ENCODE results near the gene SLCO1A2.

SLCO1A2 gene

DNA sequence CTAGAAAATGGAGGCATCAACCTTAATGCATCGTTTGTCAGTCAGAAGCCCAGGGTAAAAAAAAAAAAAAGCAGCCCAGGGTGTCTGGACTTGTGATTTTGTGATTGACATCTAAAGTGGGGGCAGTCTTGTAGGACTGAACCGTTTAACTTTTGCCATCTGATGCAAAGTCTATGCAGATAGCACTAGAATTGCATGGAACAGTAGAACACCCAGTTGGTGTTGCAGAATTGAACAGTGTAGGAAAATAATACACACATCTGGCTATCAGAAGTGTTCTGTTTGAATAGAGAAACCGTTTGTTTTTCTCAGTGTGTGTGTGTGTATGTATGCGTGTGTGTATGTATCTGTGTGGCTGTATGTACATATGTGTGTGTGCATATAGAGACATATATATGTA, 45.0 kb downstream of the SLCO1A2 start:
- TF ChIP-seq, protein P1, sequence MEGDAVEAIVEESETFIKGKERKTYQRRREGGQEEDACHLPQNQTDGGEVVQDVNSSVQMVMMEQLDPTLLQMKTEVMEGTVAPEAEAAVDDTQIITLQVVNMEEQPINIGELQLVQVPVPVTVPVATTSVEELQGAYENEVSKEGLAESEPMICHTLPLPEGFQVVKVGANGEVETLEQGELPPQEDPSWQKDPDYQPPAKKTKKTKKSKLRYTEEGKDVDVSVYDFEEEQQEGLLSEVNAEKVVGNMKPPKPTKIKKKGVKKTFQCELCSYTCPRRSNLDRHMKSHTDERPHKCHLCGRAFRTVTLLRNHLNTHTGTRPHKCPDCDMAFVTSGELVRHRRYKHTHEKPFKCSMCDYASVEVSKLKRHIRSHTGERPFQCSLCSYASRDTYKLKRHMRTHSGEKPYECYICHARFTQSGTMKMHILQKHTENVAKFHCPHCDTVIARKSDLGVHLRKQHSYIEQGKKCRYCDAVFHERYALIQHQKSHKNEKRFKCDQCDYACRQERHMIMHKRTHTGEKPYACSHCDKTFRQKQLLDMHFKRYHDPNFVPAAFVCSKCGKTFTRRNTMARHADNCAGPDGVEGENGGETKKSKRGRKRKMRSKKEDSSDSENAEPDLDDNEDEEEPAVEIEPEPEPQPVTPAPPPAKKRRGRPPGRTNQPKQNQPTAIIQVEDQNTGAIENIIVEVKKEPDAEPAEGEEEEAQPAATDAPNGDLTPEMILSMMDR (IDR thresholded peaks at IDR 0.05): no peak

DNA sequence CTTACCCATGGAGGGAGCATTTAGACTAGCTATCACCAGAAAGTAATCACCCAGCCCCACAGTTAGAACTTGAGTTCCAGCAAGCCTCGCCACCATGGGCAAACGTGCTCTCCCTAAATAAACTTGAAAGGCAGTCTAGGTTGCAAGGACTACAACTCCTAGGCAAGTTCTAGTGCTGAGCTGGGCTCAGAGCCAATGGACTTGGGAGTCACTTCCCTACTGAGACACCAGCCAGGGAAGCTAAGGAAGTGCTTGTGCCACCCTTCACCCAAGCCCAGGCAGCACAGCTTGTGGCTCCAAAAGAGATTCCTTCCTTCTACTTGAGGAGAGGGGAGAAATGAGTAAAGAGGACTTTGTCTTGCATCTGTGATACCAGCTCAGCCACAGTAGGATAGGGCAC, 57.9 kb downstream of the SLCO1A2 start:
- TF ChIP-seq, protein P1 (IDR thresholded peaks at IDR 0.05): no peak

DNA sequence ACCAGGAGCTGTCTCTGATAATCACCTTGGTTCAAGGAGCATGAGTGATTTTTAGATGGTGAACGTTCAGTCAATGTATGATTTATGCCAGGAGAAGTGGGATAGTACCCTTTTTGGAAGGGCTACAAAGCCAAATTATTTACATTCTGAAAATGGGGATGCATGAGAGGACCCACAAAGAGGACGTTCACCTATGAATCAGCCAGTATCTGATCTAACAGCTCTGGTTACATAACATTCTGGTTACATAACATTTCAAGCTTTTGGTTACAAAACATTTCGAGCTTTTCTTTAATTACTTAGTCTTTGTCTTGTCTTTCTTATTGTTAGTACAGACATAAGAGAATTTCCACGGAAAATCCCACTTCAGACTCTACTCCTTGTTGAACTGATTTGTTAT, 68.8 kb downstream of the SLCO1A2 start:
- TF ChIP-seq, protein P1 (IDR thresholded peaks at IDR 0.05): no peak

DNA sequence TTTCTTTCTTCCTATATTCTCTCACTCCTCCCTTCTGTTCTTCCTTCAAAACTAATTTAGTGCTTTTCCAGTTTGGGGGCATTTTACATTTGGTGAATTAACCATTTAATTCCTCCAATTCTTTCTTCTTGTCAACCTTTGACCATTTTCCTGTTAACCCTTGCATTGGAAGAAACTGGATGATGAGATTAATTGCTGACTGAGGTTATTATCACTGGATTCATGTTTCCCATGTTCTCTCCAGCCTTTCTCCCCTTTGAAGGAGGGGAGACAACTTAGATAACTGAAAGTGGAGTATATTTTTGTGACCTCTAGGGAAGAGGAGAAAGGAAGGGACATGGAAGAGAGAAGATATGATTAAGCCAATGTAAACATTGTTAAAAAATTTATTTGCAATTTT, 70.5 kb downstream of the SLCO1A2 start:
- TF ChIP-seq, protein P1 (IDR thresholded peaks at IDR 0.05): no peak

DNA sequence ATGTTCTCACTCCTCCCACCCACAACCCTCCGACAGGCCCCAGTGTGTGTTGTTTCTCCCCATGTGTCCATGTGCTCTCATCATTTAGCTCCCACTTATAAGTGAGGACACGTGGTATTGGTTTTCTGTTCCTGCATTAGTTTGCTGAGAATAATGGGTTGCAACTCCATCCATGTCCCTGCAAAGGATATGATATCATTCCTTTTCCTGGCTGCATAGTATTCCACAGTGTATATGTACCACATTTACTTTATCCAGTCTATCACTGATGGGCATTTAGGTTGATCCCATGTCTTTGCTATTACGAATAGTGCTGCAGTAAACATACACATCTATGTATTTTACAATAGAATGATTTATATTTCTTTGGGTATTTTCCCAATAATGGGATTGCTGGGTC, 77.5 kb downstream of the SLCO1A2 start:
- TF ChIP-seq, protein P1 (IDR thresholded peaks at IDR 0.05): no peak

DNA sequence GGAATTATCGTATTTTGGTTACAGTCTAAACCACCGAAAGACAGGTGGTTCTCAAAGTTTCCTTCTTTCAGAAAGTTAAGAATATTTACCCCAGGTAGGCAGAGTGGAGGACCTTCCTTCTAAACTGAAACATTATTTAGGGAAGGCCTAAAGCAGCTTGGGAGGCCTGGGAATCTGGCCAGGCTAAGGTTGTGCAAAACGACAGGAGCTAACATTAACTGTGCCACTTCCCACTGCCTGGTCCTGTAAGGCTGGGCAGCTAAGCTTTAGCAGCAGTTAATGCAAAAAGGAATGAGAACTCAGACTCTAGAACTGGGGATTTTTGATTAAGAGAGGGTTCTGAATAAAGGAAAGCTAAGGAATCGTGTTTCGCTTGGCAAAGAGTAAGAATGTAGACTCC, 82.6 kb downstream of the SLCO1A2 start:
- TF ChIP-seq, protein P1 (IDR thresholded peaks at IDR 0.05): no peak

DNA sequence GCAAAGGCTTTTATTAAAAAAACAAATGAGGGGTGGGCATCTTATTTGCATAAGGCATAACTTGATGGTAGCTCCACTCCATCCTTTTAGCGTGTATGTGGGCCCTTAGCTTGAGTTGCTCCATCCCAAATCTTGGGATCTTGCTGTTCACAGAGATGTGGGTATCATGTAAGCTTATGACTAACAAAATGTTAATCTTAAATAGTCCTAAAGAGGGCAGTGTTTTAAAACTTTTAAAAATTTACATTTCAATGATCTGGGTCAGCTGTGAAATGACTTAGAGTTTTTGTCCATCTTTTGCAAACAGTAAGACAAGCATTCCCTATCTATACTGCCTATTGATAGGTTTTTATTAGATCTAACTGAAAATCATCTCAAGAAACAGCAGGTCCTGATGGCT, 86.0 kb downstream of the SLCO1A2 start:
- TF ChIP-seq, protein P1 (IDR thresholded peaks at IDR 0.05): peak; percentile 36

DNA sequence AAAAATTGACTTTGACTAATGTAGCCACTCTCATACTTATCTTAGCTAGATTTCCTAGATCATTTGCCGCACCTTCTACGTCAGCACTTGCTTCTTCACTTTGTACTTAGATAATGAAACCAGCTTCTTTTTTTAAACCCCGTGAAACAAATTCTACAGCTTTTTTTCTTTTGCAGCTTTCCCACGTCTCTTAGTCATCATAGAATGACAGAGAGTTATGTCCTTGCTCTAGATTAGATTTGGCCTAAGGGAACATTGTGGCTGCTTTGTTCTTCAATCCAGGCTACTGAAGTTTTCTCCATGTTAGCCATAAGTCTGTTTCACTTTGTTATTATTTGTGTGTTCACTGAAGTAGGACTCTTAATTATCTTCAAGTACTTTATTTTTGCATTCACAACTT, 94.9 kb downstream of the SLCO1A2 start:
- TF ChIP-seq, protein P1 (IDR thresholded peaks at IDR 0.05): no peak

Measured in LNCAP (cell line).